Sigmoid colon (tissue), 3 donors: ENCODE data around the gene AIG1.

Experiments
- POLR2A ChIP-seq, 2 donors: fragments of 450-650 bp; IDR thresholded peaks; one replicate each; pipeline ENCODE4 v1.6.1; 2016; ENCODE audit warnings: antibody characterized with exemption in 2 of 2, mild to moderate bottlenecking in 2 of 2, moderate library complexity in 2 of 2
- TF ChIP-seq, protein P1 (sequence below), 4 experiments: fragments of 450-650 bp in 3 of 4; fragments of 200-600 bp in 1 of 4; IDR thresholded peaks; one replicate each; pipeline ENCODE4 v1.5.1; 2016 to 2019; ENCODE audit warnings: antibody characterized with exemption in 4 of 4, mild to moderate bottlenecking in 3 of 4, moderate library complexity in 2 of 4

DNA sequence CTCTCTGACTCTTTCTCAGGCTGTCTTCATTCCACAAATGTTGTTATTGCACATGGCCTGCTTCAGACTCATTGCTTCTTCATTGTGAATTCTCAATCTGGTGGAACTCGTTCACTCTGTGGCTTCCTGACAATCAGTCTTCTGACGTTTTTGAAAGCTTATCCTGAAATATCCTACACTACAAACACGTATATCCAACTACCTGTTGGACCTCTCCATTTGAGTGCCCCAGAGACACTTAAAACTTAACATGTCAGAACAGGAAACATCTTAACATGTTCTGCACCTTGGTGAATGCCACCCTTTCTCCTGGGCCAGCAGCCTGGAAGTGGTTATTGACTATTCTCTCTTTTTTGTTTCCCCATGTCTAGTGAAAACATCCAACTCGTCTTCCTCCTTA lies 50.8 kb downstream of the AIG1 start:
- no peak for TF ChIP-seq POLR2A (IDR thresholded peaks at IDR 0.05)
- TF ChIP-seq, protein P1, sequence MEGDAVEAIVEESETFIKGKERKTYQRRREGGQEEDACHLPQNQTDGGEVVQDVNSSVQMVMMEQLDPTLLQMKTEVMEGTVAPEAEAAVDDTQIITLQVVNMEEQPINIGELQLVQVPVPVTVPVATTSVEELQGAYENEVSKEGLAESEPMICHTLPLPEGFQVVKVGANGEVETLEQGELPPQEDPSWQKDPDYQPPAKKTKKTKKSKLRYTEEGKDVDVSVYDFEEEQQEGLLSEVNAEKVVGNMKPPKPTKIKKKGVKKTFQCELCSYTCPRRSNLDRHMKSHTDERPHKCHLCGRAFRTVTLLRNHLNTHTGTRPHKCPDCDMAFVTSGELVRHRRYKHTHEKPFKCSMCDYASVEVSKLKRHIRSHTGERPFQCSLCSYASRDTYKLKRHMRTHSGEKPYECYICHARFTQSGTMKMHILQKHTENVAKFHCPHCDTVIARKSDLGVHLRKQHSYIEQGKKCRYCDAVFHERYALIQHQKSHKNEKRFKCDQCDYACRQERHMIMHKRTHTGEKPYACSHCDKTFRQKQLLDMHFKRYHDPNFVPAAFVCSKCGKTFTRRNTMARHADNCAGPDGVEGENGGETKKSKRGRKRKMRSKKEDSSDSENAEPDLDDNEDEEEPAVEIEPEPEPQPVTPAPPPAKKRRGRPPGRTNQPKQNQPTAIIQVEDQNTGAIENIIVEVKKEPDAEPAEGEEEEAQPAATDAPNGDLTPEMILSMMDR (IDR thresholded peaks at IDR 0.05) = no peak
